ENCODE measurements around the gene CDC25C.

The CDC25C gene

DNA sequence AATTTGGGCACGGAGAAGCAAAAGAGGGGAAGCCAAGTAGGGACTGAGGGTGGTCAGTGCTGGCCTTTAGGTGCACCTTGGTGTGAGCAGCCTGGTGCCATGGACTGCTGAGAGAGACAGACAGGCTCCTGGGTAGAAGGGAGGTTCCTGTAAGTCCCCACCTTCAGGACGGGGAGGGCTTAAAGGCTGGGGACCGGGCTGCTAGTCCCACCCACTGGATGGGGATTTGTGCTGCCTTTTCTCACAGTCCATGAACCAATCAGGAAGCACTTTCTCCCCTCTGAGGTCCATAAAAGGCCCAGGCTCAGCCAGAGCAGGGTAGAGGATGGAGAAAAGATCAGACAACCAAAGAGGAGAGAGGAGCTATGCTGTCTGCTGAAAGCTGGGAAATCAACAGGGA lies 15.2 kb downstream of the CDC25C start:
- Histone ChIP-seq H3K9me3 (ENCODE audit: low read length) (no peaks in the 10 kb centered on the region), H3K27ac (ENCODE audit: low read depth, low read length) (no peak overlapping the region), H3K9ac (ENCODE audit: low read length) (no peak overlapping the region), H3K36me3 (ENCODE audit: insufficient read depth, low read length) (no peaks in the 10 kb centered on the region), H3K27me3 (ENCODE audit: control insufficient read depth in 1 of 2, insufficient read depth in 2 of 2, low read length in 2 of 2) (no peaks in the 10 kb centered on the region), H3K4me3 (ENCODE audit: low read depth in 1 of 2, low read length in 2 of 2) (no peak overlapping the region), H3K4me1 (ENCODE audit: insufficient read depth, low read length) (no peaks in the 10 kb centered on the region)

DNA sequence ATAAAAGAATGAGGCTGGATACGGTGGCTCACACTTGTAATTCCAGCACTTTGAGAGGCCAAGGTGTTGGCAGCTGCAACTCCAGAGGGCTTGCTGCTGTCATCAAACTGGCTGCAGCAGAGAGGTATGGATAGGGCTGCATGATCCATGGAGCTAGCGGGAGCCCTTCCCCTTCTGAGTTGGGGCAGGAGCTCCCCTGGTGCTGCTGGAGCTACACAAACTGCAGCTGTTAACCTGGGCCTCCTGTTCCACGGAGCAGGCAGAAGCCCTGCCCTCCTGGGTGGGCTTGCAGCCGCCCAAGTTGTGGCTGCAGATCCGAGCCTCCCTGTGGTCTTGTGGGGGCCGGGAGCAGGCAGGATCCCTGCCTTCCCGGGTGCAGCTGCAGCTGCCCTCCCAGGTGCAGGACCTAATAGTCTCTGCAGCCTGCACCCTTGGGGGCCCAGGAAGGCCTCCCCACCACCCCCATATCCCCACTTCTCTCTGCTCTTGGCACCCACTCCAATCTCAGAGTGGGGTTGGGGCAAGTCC lies 15.8 kb downstream of the CDC25C start:
- Histone ChIP-seq H3K4me3 (ENCODE audit: low read depth in 1 of 2, low read length in 2 of 2) (no peak overlapping the region), H3K9me3 (ENCODE audit: low read length) (no peaks in the 10 kb centered on the region), H3K9ac (ENCODE audit: low read length) (no peak overlapping the region), H3K27ac (ENCODE audit: low read depth, low read length) (no peak overlapping the region), H3K4me1 (ENCODE audit: insufficient read depth, low read length) (no peaks in the 10 kb centered on the region), H3K27me3 (ENCODE audit: control insufficient read depth in 1 of 2, insufficient read depth in 2 of 2, low read length in 2 of 2) (no peaks in the 10 kb centered on the region), H3K36me3 (ENCODE audit: insufficient read depth, low read length) (no peaks in the 10 kb centered on the region)

DNA sequence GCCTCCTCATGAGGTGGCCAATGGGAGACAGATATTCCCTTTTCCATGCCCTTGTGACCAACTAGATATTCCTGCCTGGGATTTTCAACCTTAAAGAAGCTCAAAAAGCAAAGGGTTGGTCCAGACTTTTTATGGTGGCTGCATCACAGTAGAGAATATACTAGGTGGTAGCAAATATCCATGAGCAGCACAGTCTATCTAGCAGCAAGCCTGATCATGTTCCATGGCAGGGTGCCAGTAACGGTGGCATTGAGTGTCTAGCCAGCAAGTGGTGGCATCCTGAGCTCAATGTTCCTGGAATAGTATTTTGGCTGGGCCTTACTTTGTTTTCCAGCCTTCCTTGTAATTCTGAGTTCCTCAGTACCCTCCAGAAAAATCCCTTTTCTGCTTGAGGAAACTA lies 25.8 kb downstream of the CDC25C start:
- no peaks in the 10 kb centered on the region for H3K9me3 ChIP-seq (ENCODE audit: low read length)
- no peaks in the 10 kb centered on the region for H3K27me3 ChIP-seq (ENCODE audit: control insufficient read depth in 1 of 2, insufficient read depth in 2 of 2, low read length in 2 of 2)
- H3K36me3 ChIP-seq (ENCODE audit: insufficient read depth, low read length) = no peaks in the 10 kb centered on the region
- no peak overlapping the region for H3K4me3 ChIP-seq (ENCODE audit: low read depth in 1 of 2, low read length in 2 of 2)
- no peaks in the 10 kb centered on the region for H3K4me1 ChIP-seq (ENCODE audit: insufficient read depth, low read length)
- no peak overlapping the region for H3K9ac ChIP-seq (ENCODE audit: low read length)
- no peak overlapping the region for H3K27ac ChIP-seq (ENCODE audit: low read depth, low read length)

DNA sequence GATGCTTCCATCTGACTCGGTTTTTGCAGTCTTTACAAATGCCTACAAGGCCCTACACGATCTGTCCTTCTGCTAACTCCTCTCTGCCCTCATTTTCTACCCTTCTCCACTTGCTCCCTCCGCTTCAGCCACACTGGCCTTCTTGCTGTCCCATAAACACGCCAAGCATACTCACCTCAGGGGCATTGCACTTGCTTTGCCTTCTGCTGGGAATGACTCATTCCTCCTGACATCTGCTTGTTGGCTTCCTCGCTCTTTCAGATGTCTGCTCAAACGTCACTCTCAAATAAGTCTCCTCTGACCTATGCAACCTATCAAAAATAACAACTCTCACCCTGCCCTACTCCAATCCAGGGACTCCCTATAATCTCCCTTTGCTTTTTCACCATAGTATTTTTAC lies 28.2 kb downstream of the CDC25C start:
- H3K9me3 ChIP-seq (ENCODE audit: low read length) = no peaks in the 10 kb centered on the region
- H3K4me1 ChIP-seq (ENCODE audit: insufficient read depth, low read length) = no peaks in the 10 kb centered on the region
- H3K4me3 ChIP-seq (ENCODE audit: low read depth in 1 of 2, low read length in 2 of 2) = no peak overlapping the region
- H3K27ac ChIP-seq (ENCODE audit: low read depth, low read length) = no peak overlapping the region
- no peaks in the 10 kb centered on the region for H3K36me3 ChIP-seq (ENCODE audit: insufficient read depth, low read length)
- H3K27me3 ChIP-seq (ENCODE audit: control insufficient read depth in 1 of 2, insufficient read depth in 2 of 2, low read length in 2 of 2) = no peaks in the 10 kb centered on the region
- H3K9ac ChIP-seq (ENCODE audit: low read length) = no peak overlapping the region

DNA sequence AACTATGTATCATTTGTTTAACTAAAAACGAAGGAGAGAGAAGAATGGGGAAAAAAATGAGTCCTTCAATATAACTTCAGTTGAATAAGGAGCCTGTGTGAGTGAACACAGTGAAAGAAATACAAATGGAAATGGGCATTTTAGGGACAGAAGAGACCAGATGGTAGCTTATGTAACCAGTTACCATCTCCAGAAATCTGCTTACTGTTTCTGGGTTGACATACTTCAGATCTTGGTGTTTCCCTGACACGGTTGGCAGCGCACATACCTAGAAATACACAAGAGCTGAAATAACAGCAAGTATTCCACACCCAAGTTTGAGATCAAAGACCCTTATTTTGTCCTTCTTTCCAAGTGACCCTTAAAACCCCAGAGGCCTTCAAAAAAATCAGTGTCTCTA lies 42.3 kb downstream of the CDC25C start:
- H3K4me1 ChIP-seq (ENCODE audit: insufficient read depth, low read length) = no peaks in the 10 kb centered on the region
- H3K36me3 ChIP-seq (ENCODE audit: insufficient read depth, low read length) = no peaks in the 10 kb centered on the region
- no peaks in the 10 kb centered on the region for H3K27me3 ChIP-seq (ENCODE audit: control insufficient read depth in 1 of 2, insufficient read depth in 2 of 2, low read length in 2 of 2)
- H3K9me3 ChIP-seq (ENCODE audit: low read length) = no peaks in the 10 kb centered on the region
- no peak overlapping the region for H3K27ac ChIP-seq (ENCODE audit: low read depth, low read length)
- no peak overlapping the region for H3K9ac ChIP-seq (ENCODE audit: low read length)
- no peak overlapping the region for H3K4me3 ChIP-seq (ENCODE audit: low read depth in 1 of 2, low read length in 2 of 2)

GRCh38 chr5:138287246-138287645 lies 44.4 kb downstream of the CDC25C start:
- Histone ChIP-seq H3K9ac (ENCODE audit: low read length) (no peak overlapping the region), H3K36me3 (ENCODE audit: insufficient read depth, low read length) (no peaks in the 10 kb centered on the region), H3K4me1 (ENCODE audit: insufficient read depth, low read length) (no peaks in the 10 kb centered on the region), H3K27ac (ENCODE audit: low read depth, low read length) (no peak overlapping the region), H3K27me3 (ENCODE audit: control insufficient read depth in 1 of 2, insufficient read depth in 2 of 2, low read length in 2 of 2) (no peaks in the 10 kb centered on the region), H3K9me3 (ENCODE audit: low read length) (no peaks in the 10 kb centered on the region), H3K4me3 (ENCODE audit: low read depth in 1 of 2, low read length in 2 of 2) (no peak overlapping the region)

DNA sequence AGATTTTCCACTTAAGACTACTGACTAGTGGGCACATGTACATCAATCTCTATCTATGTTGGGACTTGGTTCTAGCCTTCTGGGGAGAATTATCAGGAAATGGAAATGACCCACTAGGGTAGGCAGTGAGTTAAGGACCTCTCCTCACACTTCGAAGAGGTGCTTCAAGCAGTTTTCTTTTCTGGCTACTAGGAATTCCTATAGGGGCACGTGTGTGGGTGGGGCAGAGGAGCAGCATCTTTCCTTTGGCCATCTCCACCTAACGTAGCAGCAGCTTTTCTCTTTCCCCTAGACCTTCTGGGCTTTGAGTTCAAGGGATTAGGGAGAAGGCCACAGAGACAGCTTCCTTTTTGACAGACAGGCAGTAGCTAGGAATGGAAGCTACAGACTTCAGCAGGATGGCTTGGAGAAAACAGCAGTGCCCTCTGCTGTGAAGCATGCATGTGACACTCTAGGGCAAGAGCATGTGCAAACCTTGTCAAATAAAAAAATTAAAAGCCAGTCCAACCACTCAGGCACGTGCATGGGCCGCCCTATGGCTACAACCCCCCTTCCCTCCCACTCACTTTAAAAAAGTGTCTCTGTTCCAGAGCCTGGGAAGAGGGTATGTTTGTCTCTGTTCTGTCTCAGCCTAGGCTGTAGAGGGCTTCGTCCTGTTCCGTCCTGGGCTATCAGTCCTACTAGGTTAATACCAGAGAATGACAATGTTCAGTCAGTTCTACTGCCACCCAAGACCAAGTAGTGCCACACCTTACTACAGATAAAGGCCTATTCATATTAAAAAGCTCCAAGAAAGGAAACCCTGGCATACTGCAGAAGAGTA lies 48.5 kb downstream of the CDC25C start:
- Histone ChIP-seq H3K9ac (ENCODE audit: low read length) (no peak overlapping the region), H3K27me3 (ENCODE audit: control insufficient read depth in 1 of 2, insufficient read depth in 2 of 2, low read length in 2 of 2) (no peaks in the 10 kb centered on the region), H3K27ac (ENCODE audit: low read depth, low read length) (no peak overlapping the region), H3K36me3 (ENCODE audit: insufficient read depth, low read length) (no peaks in the 10 kb centered on the region), H3K4me3 (ENCODE audit: low read depth in 1 of 2, low read length in 2 of 2) (no peak overlapping the region), H3K4me1 (ENCODE audit: insufficient read depth, low read length) (no peaks in the 10 kb centered on the region), H3K9me3 (ENCODE audit: low read length) (no peaks in the 10 kb centered on the region)

DNA sequence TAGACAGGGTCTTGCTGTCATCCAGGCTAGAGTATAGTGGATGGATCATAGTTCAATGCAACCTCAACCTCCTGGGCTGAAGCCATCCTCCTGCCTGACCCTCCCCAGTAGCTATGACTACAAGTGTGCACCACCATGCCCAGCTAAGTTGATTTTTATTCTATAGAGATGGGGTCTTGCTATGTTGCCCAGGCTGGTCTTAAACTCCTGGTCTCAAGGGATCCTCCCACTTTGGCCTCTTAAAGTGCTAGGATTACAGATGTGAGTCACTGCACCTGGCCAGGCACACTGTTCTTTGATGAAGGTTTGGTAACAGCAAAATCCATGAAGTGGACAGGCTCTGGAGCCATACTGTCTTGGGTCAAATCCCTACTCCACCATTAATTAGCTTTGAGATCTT lies 50.7 kb downstream of the CDC25C start:
- no peaks in the 10 kb centered on the region for H3K27me3 ChIP-seq (ENCODE audit: control insufficient read depth in 1 of 2, insufficient read depth in 2 of 2, low read length in 2 of 2)
- no peak overlapping the region for H3K9ac ChIP-seq (ENCODE audit: low read length)
- no peaks in the 10 kb centered on the region for H3K4me1 ChIP-seq (ENCODE audit: insufficient read depth, low read length)
- no peak overlapping the region for H3K27ac ChIP-seq (ENCODE audit: low read depth, low read length)
- no peaks in the 10 kb centered on the region for H3K36me3 ChIP-seq (ENCODE audit: insufficient read depth, low read length)
- H3K4me3 ChIP-seq (ENCODE audit: low read depth in 1 of 2, low read length in 2 of 2) = no peak overlapping the region
- H3K9me3 ChIP-seq (ENCODE audit: low read length) = no peaks in the 10 kb centered on the region

DNA sequence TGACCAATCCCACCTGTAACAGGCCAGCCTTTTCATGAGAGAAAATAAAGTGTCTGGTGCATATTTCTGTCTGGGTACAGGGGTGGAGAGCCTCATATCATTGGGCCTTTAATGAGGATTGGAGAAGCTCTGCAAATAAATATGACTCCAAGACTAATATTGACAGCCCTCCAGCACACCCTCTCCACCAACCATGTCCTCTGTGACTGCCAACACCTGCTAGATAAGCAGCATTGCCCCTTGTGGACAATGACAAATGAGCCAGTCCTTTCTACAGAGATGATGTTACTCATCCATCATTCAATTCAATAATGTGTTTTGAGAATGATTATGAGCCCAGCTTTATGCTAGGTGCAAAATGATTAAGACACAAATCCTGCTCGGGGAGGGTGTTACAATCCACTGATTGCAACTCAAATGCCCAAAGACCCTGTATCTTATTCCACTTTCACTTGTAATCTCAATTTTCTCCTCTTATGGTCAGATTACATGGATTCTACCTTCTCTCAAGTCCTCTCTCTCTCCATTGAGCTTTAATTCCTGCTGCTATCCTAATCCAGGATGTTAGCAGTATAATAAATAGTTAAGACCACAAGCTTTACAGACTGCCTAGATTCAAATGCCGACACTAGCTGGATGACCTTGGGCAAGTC lies 55.1 kb downstream of the CDC25C start:
- no peak overlapping the region for H3K27ac ChIP-seq (ENCODE audit: low read depth, low read length)
- no peaks in the 10 kb centered on the region for H3K4me1 ChIP-seq (ENCODE audit: insufficient read depth, low read length)
- no peaks in the 10 kb centered on the region for H3K36me3 ChIP-seq (ENCODE audit: insufficient read depth, low read length)
- no peak overlapping the region for H3K4me3 ChIP-seq (ENCODE audit: low read depth in 1 of 2, low read length in 2 of 2)
- no peaks in the 10 kb centered on the region for H3K9me3 ChIP-seq (ENCODE audit: low read length)
- no peak overlapping the region for H3K9ac ChIP-seq (ENCODE audit: low read length)
- peaks cover 0 to 18% of the 10 kb centered on the region in 2 donors for H3K27me3 ChIP-seq (ENCODE audit: control insufficient read depth in 1 of 2, insufficient read depth in 2 of 2, low read length in 2 of 2)

DNA sequence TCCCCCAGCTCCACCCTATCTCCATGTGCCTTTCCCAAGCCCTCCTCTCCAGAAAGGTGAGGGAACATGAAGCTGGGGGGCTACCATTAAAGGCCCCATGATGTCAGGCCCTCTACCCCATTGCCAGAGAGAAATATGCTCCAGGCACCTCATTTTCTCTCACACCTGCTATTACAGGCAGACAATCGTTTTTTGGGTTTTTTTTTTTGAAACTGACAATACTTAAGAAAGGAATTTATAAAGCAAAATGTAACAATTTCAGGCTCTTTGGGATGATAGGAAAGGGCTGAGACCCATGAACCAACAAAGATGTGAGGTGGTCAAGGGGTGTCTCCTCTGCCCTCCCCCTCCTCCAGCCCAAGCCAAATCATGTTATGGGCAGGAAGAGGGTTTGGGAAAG lies 55.7 kb downstream of the CDC25C start:
- Histone ChIP-seq H3K4me1 (ENCODE audit: insufficient read depth, low read length) (no peaks in the 10 kb centered on the region), H3K4me3 (ENCODE audit: low read depth in 1 of 2, low read length in 2 of 2) (no peak overlapping the region), H3K27me3 (ENCODE audit: control insufficient read depth in 1 of 2, insufficient read depth in 2 of 2, low read length in 2 of 2) (peaks cover 0 to 18% of the 10 kb centered on the region in 2 donors), H3K9ac (ENCODE audit: low read length) (no peak overlapping the region), H3K9me3 (ENCODE audit: low read length) (no peaks in the 10 kb centered on the region), H3K27ac (ENCODE audit: low read depth, low read length) (no peak overlapping the region), H3K36me3 (ENCODE audit: insufficient read depth, low read length) (no peaks in the 10 kb centered on the region)

DNA sequence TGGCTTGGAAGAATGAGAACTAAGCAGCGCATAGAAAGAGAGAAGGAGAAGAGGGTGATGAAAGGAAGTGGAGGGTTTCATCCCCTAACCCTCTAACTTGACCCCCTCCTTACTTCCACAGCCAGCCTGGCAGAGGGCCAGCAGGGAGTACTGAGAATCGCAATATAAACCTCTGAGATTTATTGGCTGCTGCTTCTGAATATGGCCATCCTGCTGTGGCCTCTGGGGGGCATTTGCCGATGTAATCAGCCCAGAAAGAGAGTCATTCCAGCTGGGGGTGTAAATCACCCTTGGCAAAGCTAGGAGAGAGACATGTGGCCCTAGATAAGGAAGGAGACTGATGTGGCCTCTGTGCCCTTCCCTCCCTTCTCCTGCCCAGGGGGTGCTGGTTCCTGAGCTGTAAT lies 56.2 kb downstream of the CDC25C start:
- Histone ChIP-seq H3K4me3 (ENCODE audit: low read depth in 1 of 2, low read length in 2 of 2) (no peak overlapping the region), H3K27me3 (ENCODE audit: control insufficient read depth in 1 of 2, insufficient read depth in 2 of 2, low read length in 2 of 2) (peaks cover 0 to 18% of the 10 kb centered on the region in 2 donors), H3K4me1 (ENCODE audit: insufficient read depth, low read length) (no peaks in the 10 kb centered on the region), H3K9ac (ENCODE audit: low read length) (no peak overlapping the region), H3K36me3 (ENCODE audit: insufficient read depth, low read length) (no peaks in the 10 kb centered on the region), H3K27ac (ENCODE audit: low read depth, low read length) (no peak overlapping the region), H3K9me3 (ENCODE audit: low read length) (no peaks in the 10 kb centered on the region)
